GM12878 (cell line): Measurements from ENCODE around the gene IGSF23. TPM values are rescaled to one million over a fixed set of nuclear protein-coding genes. Genes with fewer than 3 reads are reported as not detected.

Experiments
- ATAC-seq: fragments of 200-7000 bp; cut with Tn5 transposase; 3 replicates; pipeline ENCODE4 v1.9.1; 2020; ENCODE audit warnings: mild to moderate bottlenecking, moderate library complexity
- BruUV-seq: library from RNA; stranded (reverse); fragments of 400-500 nt; replicated peaks from 2 replicates; lab custom pipeline; 2021; lab: Mats Ljungman, UMichigan
- CTCF ChIA-PET: fragments of 300-600 bp; sonication (Branson Sonifier 250); formaldehyde crosslinking; extraction: SDS; loops from one replicate; lab custom pipeline; 2021; ENCODE audit warnings: inconsistent platforms; lab: Yijun Ruan, JAX
- POLR2A ChIA-PET: fragments of 350-600 bp; formaldehyde crosslinking; extraction: SDS; loops from one replicate; lab custom pipeline; 2021; ENCODE audit warnings: inconsistent platforms; lab: Charles Lee
- RAD21 ChIA-PET: fragments of 300-600 bp; sonication (Branson Sonifier 250); formaldehyde crosslinking; loops from one replicate; lab custom pipeline; 2023; ENCODE audit warnings: antibody characterized with exemption; ENCODE audit not compliant: unreplicated experiment; lab: Charles Lee
- SMC1A ChIA-PET: fragments of 300-600 bp; sonication (Branson Sonifier 250); formaldehyde crosslinking; loops from one replicate; lab custom pipeline; 2023; ENCODE audit not compliant: unreplicated experiment, uncharacterized antibody; lab: Charles Lee
- DNase-seq: peaks from one replicate; pipeline ENCODE4 v3.0.0-alpha.2; 2011; ENCODE audit warnings: low read depth, low spot score
- FAIRE-seq: peaks from 3 replicates; lab custom pipeline; 2011; peaks lifted over from hg19 to GRCh38; lab: Jason Lieb, UNC
- H2AFZ ChIP-seq: 2 replicates; pipeline ENCODE4 v1.6.0; 2011; ENCODE audit warnings: low read depth, low read length, control low read depth; ENCODE audit not compliant: control insufficient read depth
- H3K27ac ChIP-seq: 2 replicates; pipeline ENCODE4 v1.5.1; 2011; ENCODE audit warnings: control low read depth; ENCODE audit not compliant: control insufficient read depth, insufficient read depth
- H3K27me3 ChIP-seq, 2 experiments: replicated peaks in 1 of 2; 2 replicates each; pipeline versions ENCODE4 v1.6.0 to v1.6.1; 2011; ENCODE audit warnings: low read length in 1 of 2; ENCODE audit not compliant: control insufficient read depth in 2 of 2, insufficient read depth in 2 of 2
- H3K36me3 ChIP-seq, 2 experiments: 2 replicates each; pipeline ENCODE4 v1.5.1; 2011; ENCODE audit warnings: low read length in 1 of 2; ENCODE audit not compliant: control insufficient read depth in 2 of 2, insufficient read depth in 2 of 2
- H3K4me1 ChIP-seq: 2 replicates; pipeline ENCODE4 v1.6.1; 2011; ENCODE audit warnings: mild to moderate bottlenecking, low read length, moderate library complexity, mixed read lengths; ENCODE audit not compliant: control insufficient read depth, insufficient read depth
- H3K4me2 ChIP-seq: 2 replicates; pipeline ENCODE4 v1.6.0; 2011; ENCODE audit warnings: control low read depth; ENCODE audit not compliant: control insufficient read depth, insufficient read depth
- H3K4me3 ChIP-seq: fragments of 200-600 bp; sonication (generic); 2 replicates; pipeline ENCODE4 v1.5.1; 2016
- H3K79me2 ChIP-seq: 2 replicates; pipeline ENCODE4 v1.6.0; 2011; ENCODE audit warnings: low read length; ENCODE audit not compliant: control insufficient read depth, insufficient read depth
- H3K9ac ChIP-seq: 2 replicates; pipeline ENCODE4 v1.8.0; 2011; ENCODE audit warnings: low read length, control low read depth, mixed read lengths; ENCODE audit not compliant: control insufficient read depth, insufficient read depth
- H3K9me3 ChIP-seq: replicated peaks from 3 replicates; pipeline ENCODE4 v1.5.1; 2011; ENCODE audit warnings: mild to moderate bottlenecking, low read length; ENCODE audit not compliant: control insufficient read depth, insufficient read depth
- H4K20me1 ChIP-seq: 2 replicates; pipeline ENCODE4 v1.6.0; 2011; ENCODE audit not compliant: control insufficient read depth, insufficient read depth
- JUNB ChIP-seq: IDR thresholded peaks from 2 replicates; pipeline ENCODE4 v1.6.1; 2016; ENCODE audit warnings: antibody characterized with exemption, mild to moderate bottlenecking
- MYB ChIP-seq: fragments of 150-350 bp; IDR thresholded peaks from 2 replicates; pipeline ENCODE4 v1.6.1; 2014; ENCODE audit warnings: mild to moderate bottlenecking, low read depth, low read length, borderline replicate concordance
- NFYB ChIP-seq: IDR thresholded peaks from 2 replicates; pipeline ENCODE4 v1.6.1; 2011; ENCODE audit warnings: low read depth, mild to moderate bottlenecking, low read length, improper control_type of control experiment, moderate library complexity; ENCODE audit not compliant: insufficient read depth
- NR2C2 ChIP-seq: IDR thresholded peaks from 2 replicates; pipeline ENCODE4 v1.6.1; 2011; ENCODE audit warnings: borderline replicate concordance, low read depth; ENCODE audit not compliant: control insufficient read depth, insufficient read length
- PAX5 ChIP-seq: IDR thresholded peaks from 2 replicates; pipeline ENCODE4 v1.6.1; 2011; ENCODE audit warnings: low read depth, low read length, borderline replicate concordance
- RELA ChIP-seq: fragments of 450-650 bp; IDR thresholded peaks from 2 replicates; pipeline ENCODE4 v1.8.0; 2014; ENCODE audit warnings: borderline replicate concordance; ENCODE audit not compliant: partially characterized antibody
- TAF1 ChIP-seq: IDR thresholded peaks from 2 replicates; pipeline ENCODE4 v1.6.1; 2011; ENCODE audit warnings: mild to moderate bottlenecking, low read depth, low read length, borderline replicate concordance
- ZNF207 ChIP-seq: fragments of 450-650 bp; IDR thresholded peaks from 2 replicates; pipeline ENCODE4 v1.6.1; 2014; ENCODE audit warnings: antibody characterized with exemption, mild to moderate bottlenecking, borderline replicate concordance
- ZSCAN29 ChIP-seq: fragments of 450-650 bp; IDR thresholded peaks from 2 replicates; pipeline ENCODE4 v1.6.1; 2017; ENCODE audit warnings: mild to moderate bottlenecking, moderate library complexity
- WGBS: methylation state at CpG from one replicate; pipeline ENCODE4 v1.1.6; 2016; ENCODE audit warnings: low lambda C conversion rate; ENCODE audit not compliant: insufficient replicate concordance, insufficient coverage; ENCODE audit errors: missing lambda C conversion rate; 5-methylcytosine and 5-hydroxymethylcytosine counted together
- in situ Hi-C: fragments of 300-500 bp; cut with MboI; formaldehyde crosslinking; loops from 9 replicates; pipeline ENCODE4 v1.14.3; 2018; ENCODE audit warnings: mixed read lengths
- intact Hi-C: fragments of 100-400 bp; cut with micrococcal nuclease; formaldehyde crosslinking; loops from one replicate; pipeline ENCODE4 v1.14.2; 2022; ENCODE audit not compliant: unreplicated experiment
- polyA plus RNA-seq, 11 experiments: library from polyadenylated mRNA; depleted of rRNA in 4 of 11; unstranded in 6 of 11; stranded (reverse) in 5 of 11; fragments of >200 nt; fragmentation: Nextera tagmentation in 4 of 11; fragmentation: Illumina TruSeq in 1 of 11; extraction: Ambion mirVana in 4 of 11; extraction: Trizol in 1 of 11; gene quantifications; 1 replicate in 1 of 11; 2 replicates in 10 of 11; pipeline versions ENCODE4 v1.2.1 to v1.2.3, GENCODE V29; 2011 to 2016; ENCODE audit warnings: inconsistent platforms in 2 of 11, missing spikeins in 2 of 11, low read depth in 1 of 11
- total RNA-seq, 4 experiments: library from RNA; depleted of rRNA in 3 of 4; stranded (reverse); fragments of >200 nt in 3 of 4; fragmentation: Illumina TruSeq in 1 of 4; extraction: Trizol in 1 of 4; gene quantifications; 2 replicates each; pipeline versions ENCODE4 v1.2.1 to v1.2.3, GENCODE V29; 2013 to 2021
- TF ChIP-seq, protein P1 (sequence below): fragments of 150-350 bp; IDR thresholded peaks from 2 replicates; pipeline ENCODE4 v1.6.1; 2014; ENCODE audit warnings: mild to moderate bottlenecking, low read depth, low read length
- TF ChIP-seq, protein P2 (sequence below): fragments of 450-650 bp; IDR thresholded peaks from 2 replicates; pipeline ENCODE4 v1.6.1; 2017; ENCODE audit warnings: mild to moderate bottlenecking, low read depth, inconsistent platforms; ENCODE audit not compliant: poor library complexity, severe bottlenecking

The IGSF23 gene
- total and polyA plus RNA-seq, 10 of the 15 experiments (the other 5 are each of a cell fraction or from before 2014, with no cell fraction given), result not detected

DNA sequence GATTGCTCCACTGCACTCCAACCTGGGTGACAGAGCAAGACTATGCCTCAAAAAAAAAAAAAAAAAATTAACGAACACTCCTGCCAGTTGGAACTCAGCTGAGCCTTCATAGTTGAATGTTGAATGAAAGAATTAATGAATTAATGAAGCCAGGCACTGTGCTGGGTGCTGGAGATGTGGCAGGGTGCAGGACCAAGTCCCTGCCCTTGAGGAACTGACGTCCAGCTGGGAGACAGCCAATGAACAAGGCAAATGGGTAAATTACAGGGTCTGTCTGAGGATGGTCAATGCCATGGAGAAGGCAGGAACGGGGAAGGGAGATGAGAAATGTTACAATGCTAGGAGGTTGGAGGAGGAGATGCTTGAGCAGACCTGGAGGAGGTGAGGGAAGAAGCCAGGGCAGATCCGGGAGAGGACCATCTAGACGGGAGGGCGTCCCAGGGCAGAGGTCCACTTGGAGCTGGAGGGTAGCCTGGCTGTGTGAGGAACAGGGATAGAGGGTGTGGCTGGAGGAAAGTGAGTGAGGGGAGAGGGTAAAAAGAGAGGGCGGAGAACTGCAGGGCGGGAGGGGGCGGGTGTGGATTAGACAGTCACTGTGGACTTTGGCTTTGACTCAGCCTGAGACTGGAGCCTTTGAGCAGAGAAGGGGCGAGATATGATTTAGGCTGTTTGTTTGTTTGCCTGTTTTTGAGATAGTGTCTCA lies 16.8 kb upstream of the IGSF23 start:
- H3K4me1 ChIP-seq, result no peaks in the 10 kb centered on the region
- in situ Hi-C loops, result no loop called here
- ATAC-seq, result no peak
- TF ChIP-seq NR2C2 (no peak), ZSCAN29 (no peak), RELA (no peak), NFYB (no peak), MYB (no peak), JUNB (no peak)
- no peak overlapping the region for H2AFZ ChIP-seq
- H3K4me3 ChIP-seq, result no peak overlapping the region
- no peaks in the 10 kb centered on the region for H4K20me1 ChIP-seq
- WGBS, result 9% methylated on average over 10 of the region's 10 CpGs
- no peak for FAIRE-seq
- no peaks in the 10 kb centered on the region for H3K36me3 ChIP-seq
- no peaks in the 10 kb centered on the region; the same call in 2 of the 3 replicates for H3K9me3 ChIP-seq
- no peaks in the 10 kb centered on the region for H3K27me3 ChIP-seq
- DNase-seq, result no peak
- CTCF ChIA-PET, result no interaction called here
- SMC1A ChIA-PET, result no interaction called here
- H3K27ac ChIP-seq, result no peak overlapping the region
- RAD21 ChIA-PET, result no interaction called here
- POLR2A ChIA-PET, result no interaction called here
- no peaks in the 10 kb centered on the region for H3K79me2 ChIP-seq
- no peak overlapping the region for H3K4me2 ChIP-seq
- BruUV-seq, result no TSS peak
- H3K9ac ChIP-seq, result no peak overlapping the region
- intact Hi-C loops, result no loop called here

DNA sequence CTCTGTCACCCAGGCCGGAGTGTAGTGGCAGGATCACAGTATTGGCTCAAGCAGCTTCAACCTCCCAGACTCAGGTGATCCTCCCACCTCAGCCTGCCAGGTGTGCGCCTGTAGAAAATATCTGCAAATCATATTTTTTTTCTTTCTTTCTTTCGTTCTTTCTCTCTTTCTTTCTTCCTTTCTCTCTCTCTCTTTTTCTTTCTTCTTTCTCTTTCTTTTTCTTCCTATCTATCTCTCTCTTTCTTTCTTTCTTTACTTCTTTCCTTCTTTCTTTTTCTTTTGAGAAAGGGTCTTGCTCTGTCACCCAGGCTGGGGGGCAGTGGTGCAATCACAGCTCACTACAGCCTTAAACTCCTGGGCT lies 16.3 kb upstream of the IGSF23 start:
- no peak overlapping the region for H2AFZ ChIP-seq
- H3K4me2 ChIP-seq, result no peak overlapping the region
- no peaks in the 10 kb centered on the region for H3K27me3 ChIP-seq
- H3K27ac ChIP-seq, result no peak overlapping the region
- no TSS peak for BruUV-seq
- no peaks in the 10 kb centered on the region for H4K20me1 ChIP-seq
- FAIRE-seq (no peak), ATAC-seq (no peak), DNase-seq (no peak)
- ChIA-PET SMC1A (no interaction called here), POLR2A (no interaction called here), RAD21 (no interaction called here), CTCF (no interaction called here)
- TF ChIP-seq, protein P1, sequence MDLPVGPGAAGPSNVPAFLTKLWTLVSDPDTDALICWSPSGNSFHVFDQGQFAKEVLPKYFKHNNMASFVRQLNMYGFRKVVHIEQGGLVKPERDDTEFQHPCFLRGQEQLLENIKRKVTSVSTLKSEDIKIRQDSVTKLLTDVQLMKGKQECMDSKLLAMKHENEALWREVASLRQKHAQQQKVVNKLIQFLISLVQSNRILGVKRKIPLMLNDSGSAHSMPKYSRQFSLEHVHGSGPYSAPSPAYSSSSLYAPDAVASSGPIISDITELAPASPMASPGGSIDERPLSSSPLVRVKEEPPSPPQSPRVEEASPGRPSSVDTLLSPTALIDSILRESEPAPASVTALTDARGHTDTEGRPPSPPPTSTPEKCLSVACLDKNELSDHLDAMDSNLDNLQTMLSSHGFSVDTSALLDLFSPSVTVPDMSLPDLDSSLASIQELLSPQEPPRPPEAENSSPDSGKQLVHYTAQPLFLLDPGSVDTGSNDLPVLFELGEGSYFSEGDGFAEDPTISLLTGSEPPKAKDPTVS, result no peak
- TF ChIP-seq TAF1 (no peak), ZNF207 (no peak), PAX5 (no peak)
- TF ChIP-seq, protein P2, sequence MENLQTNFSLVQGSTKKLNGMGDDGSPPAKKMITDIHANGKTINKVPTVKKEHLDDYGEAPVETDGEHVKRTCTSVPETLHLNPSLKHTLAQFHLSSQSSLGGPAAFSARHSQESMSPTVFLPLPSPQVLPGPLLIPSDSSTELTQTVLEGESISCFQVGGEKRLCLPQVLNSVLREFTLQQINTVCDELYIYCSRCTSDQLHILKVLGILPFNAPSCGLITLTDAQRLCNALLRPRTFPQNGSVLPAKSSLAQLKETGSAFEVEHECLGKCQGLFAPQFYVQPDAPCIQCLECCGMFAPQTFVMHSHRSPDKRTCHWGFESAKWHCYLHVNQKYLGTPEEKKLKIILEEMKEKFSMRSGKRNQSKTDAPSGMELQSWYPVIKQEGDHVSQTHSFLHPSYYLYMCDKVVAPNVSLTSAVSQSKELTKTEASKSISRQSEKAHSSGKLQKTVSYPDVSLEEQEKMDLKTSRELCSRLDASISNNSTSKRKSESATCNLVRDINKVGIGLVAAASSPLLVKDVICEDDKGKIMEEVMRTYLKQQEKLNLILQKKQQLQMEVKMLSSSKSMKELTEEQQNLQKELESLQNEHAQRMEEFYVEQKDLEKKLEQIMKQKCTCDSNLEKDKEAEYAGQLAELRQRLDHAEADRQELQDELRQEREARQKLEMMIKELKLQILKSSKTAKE, result no peak
- 48% methylated on average over 3 of the region's 3 CpGs for WGBS
- no peaks in the 10 kb centered on the region for H3K36me3 ChIP-seq
- H3K9ac ChIP-seq, result no peak overlapping the region
- no peaks in the 10 kb centered on the region for H3K79me2 ChIP-seq
- intact Hi-C loops, result no loop called here
- H3K4me3 ChIP-seq, result no peak overlapping the region
- no peaks in the 10 kb centered on the region; the same call in 2 of the 3 replicates for H3K9me3 ChIP-seq
- in situ Hi-C loops, result no loop called here
- no peaks in the 10 kb centered on the region for H3K4me1 ChIP-seq
